MM.1S (cell line): ENCODE results near the gene TPSAB1.

Experiments used
- DNase-seq: peaks from one replicate; pipeline ENCODE4 v3.0.0-alpha.2; 2015
- H2AFZ ChIP-seq: fragments of 300-600 bp; sonication (generic); 2 replicates; pipeline ENCODE4 v1.6.0; 2016; ENCODE audit warnings: antibody characterized with exemption, low read length
- H3F3A ChIP-seq: fragments of 300-600 bp; sonication (generic); 2 replicates; pipeline ENCODE4 v1.6.1; 2016; ENCODE audit warnings: mild to moderate bottlenecking, antibody characterized with exemption, low read length, moderate library complexity, mixed read lengths; ENCODE audit not compliant: insufficient read depth
- H3K27ac ChIP-seq: fragments of 300-600 bp; sonication (generic); 2 replicates; pipeline ENCODE4 v1.5.1; 2016; ENCODE audit warnings: mild to moderate bottlenecking, low read length
- H3K27me3 ChIP-seq: fragments of 300-600 bp; sonication (generic); replicated peaks from 2 replicates; pipeline ENCODE4 v1.6.0; 2016; ENCODE audit warnings: low read length; ENCODE audit not compliant: insufficient read depth
- H3K36me3 ChIP-seq: fragments of 300-600 bp; sonication (generic); replicated peaks from 2 replicates; pipeline ENCODE4 v1.6.1; 2016; ENCODE audit warnings: mild to moderate bottlenecking, low read length, mixed read lengths; ENCODE audit not compliant: insufficient read depth
- H3K4me1 ChIP-seq: fragments of 300-600 bp; sonication (generic); 2 replicates; pipeline ENCODE4 v1.6.1; 2016; ENCODE audit warnings: low read length, mixed read lengths
- H3K4me2 ChIP-seq: fragments of 300-600 bp; sonication (generic); 2 replicates; pipeline ENCODE4 v1.6.0; 2016; ENCODE audit warnings: low read depth, low read length
- H3K4me3 ChIP-seq: fragments of 300-600 bp; sonication (generic); 2 replicates; pipeline ENCODE4 v1.5.1; 2016; ENCODE audit warnings: low read length, mixed read lengths
- H3K79me2 ChIP-seq: fragments of 300-600 bp; sonication (generic); 2 replicates; pipeline ENCODE4 v1.6.1; 2016; ENCODE audit warnings: mixed run types, low read length, mixed read lengths
- H3K9ac ChIP-seq: fragments of 300-600 bp; sonication (generic); 2 replicates; pipeline ENCODE4 v1.6.1; 2016; ENCODE audit warnings: low read length, mixed read lengths
- H3K9me2 ChIP-seq: fragments of 300-600 bp; sonication (generic); replicated peaks from 2 replicates; pipeline ENCODE4 v1.6.1; 2016; ENCODE audit warnings: mild to moderate bottlenecking, low read length, mixed read lengths; ENCODE audit not compliant: insufficient read depth
- H3K9me3 ChIP-seq: fragments of 300-600 bp; sonication (generic); replicated peaks from 2 replicates; pipeline ENCODE4 v1.6.1; 2016; ENCODE audit warnings: mild to moderate bottlenecking, low read length, mixed read lengths; ENCODE audit not compliant: insufficient read depth
- H4K20me1 ChIP-seq: fragments of 300-600 bp; sonication (generic); 2 replicates; pipeline ENCODE4 v1.6.1; 2016; ENCODE audit warnings: mild to moderate bottlenecking, low read length, moderate library complexity, mixed read lengths; ENCODE audit not compliant: insufficient read depth
- EZH2 ChIP-seq: fragments of 300-600 bp; sonication (generic); optimal IDR thresholded peaks from 2 replicates; pipeline ENCODE3; 2017; ENCODE audit warnings: low read depth, mild to moderate bottlenecking, antibody characterized with exemption, low read length, mixed read lengths
- EZH2phosphoT487 ChIP-seq: fragments of 300-600 bp; sonication (generic); IDR thresholded peaks from 2 replicates; pipeline ENCODE4 v1.6.1; 2018; ENCODE audit warnings: antibody characterized with exemption, low read length
- TF ChIP-seq, protein P1 (sequence below): fragments of 300-600 bp; sonication (generic); IDR thresholded peaks from 2 replicates; pipeline ENCODE4 v1.5.1; 2016; ENCODE audit warnings: antibody characterized with exemption, low read length, mixed read lengths

TPSAB1 gene

DNA sequence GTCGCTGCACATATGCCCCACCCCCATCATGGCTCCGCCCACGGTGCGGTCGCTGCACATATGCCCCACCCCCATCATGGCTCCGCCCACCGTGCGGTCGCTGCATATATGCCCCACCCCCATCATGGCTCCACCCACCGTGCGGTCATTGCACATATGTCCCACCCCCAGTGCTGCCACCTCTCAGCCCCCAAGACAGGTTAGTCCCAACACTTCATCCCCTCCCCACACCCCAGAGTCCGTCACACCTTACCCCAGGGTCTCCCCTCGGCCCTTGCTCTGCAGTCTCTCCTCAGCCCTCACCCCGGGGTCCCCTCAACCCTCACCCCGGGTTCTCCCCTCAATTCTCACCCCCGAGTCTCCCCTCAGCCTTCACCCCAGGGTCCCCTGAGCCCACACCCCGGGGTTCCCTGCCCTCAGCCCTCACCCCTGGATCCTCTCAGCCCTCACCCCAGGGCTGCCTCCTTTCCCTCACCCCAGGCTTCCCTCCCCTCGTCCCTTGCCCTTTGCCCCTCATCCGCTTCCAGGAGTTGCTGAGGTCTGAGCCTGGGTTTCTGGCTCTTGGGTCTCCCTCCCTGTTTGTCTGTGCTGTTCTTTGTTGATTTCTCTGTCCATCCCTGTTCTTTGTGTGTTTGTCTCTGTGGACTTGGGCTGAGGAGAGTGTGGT lies 41.0 kb upstream of the TPSAB1 start:
- Histone ChIP-seq H3K27me3 (peaks cover 73% of the 10 kb centered on the region), H3K9ac (no peak overlapping the region), H3K4me3 (no peak overlapping the region), H3K4me2 (no peak overlapping the region), H3K4me1 (no peaks in the 10 kb centered on the region), H3K36me3 (no peaks in the 10 kb centered on the region), H3K9me3 (no peaks in the 10 kb centered on the region), H3K79me2 (no peaks in the 10 kb centered on the region), H3K27ac (no peak overlapping the region), H4K20me1 (no peaks in the 10 kb centered on the region), H3K9me2 (no peaks in the 10 kb centered on the region), H3F3A (no peaks in the 10 kb centered on the region), H2AFZ (no peak overlapping the region)
- DNase-seq, result no peak
- no peak for TF ChIP-seq EZH2
- TF ChIP-seq, protein P1, sequence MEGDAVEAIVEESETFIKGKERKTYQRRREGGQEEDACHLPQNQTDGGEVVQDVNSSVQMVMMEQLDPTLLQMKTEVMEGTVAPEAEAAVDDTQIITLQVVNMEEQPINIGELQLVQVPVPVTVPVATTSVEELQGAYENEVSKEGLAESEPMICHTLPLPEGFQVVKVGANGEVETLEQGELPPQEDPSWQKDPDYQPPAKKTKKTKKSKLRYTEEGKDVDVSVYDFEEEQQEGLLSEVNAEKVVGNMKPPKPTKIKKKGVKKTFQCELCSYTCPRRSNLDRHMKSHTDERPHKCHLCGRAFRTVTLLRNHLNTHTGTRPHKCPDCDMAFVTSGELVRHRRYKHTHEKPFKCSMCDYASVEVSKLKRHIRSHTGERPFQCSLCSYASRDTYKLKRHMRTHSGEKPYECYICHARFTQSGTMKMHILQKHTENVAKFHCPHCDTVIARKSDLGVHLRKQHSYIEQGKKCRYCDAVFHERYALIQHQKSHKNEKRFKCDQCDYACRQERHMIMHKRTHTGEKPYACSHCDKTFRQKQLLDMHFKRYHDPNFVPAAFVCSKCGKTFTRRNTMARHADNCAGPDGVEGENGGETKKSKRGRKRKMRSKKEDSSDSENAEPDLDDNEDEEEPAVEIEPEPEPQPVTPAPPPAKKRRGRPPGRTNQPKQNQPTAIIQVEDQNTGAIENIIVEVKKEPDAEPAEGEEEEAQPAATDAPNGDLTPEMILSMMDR, result no peak
- no peak for TF ChIP-seq EZH2phosphoT487

DNA sequence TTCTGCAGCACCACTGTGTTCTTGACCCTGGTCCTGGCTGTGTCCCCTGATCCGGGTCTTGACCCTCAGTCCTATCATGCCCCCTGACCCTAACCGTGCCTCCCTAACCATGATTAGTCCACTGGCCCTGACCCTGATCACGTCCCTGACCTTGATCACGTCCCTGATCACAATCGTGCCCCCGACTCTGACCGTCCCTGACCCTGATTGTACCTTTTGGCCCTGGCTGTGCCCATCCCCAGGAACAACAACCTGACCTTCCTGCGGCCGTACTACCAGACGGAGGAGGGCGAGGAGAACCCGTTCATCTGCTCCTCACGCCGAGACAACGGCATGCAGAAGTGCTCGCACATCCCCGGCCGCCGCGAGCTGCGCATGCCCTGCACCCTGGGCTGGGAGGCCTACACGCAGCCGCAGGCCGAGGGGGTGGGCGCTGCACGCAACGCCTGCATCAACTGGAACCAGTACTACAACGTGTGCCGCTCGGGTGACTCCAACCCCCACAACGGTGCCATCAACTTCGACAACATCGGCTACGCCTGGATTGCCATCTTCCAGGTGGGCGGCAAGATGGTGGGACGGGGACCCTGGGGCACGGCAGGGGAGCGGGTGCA lies 40.4 kb upstream of the TPSAB1 start:
- H3F3A ChIP-seq, result no peaks in the 10 kb centered on the region
- H3K27ac ChIP-seq, result no peak overlapping the region
- no peak overlapping the region for H3K4me3 ChIP-seq
- H3K27me3 ChIP-seq, result peaks cover 76% of the 10 kb centered on the region
- no peak overlapping the region for H3K9ac ChIP-seq
- no peaks in the 10 kb centered on the region for H3K9me2 ChIP-seq
- no peaks in the 10 kb centered on the region for H3K9me3 ChIP-seq
- H2AFZ ChIP-seq, result no peak overlapping the region
- no peaks in the 10 kb centered on the region for H3K79me2 ChIP-seq
- no peak overlapping the region for H3K4me2 ChIP-seq
- TF ChIP-seq EZH2, result no peak
- TF ChIP-seq EZH2phosphoT487, result no peak
- TF ChIP-seq, protein P1, result no peak
- no peaks in the 10 kb centered on the region for H3K4me1 ChIP-seq
- no peak for DNase-seq
- no peaks in the 10 kb centered on the region for H4K20me1 ChIP-seq
- no peaks in the 10 kb centered on the region for H3K36me3 ChIP-seq

DNA sequence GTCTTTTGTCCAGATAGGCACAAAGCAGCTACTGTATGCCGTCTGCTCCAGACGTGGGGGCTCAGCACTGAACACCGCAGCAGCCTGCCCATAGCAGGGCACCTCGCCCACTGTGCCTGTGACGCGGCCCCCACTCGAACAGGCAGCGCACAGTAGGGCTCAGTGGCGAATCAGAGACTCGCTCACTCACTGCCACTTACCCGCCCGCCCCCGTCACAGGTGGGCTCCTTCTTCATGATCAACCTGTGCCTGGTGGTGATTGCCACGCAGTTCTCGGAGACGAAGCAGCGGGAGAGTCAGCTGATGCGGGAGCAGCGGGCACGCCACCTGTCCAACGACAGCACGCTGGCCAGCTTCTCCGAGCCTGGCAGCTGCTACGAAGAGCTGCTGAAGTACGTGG lies 39.1 kb upstream of the TPSAB1 start:
- H3K4me2 ChIP-seq, result no peak overlapping the region
- no peak for DNase-seq
- TF ChIP-seq, protein P1, result no peak
- H3K27me3 ChIP-seq, result peaks cover 75% of the 10 kb centered on the region
- no peaks in the 10 kb centered on the region for H3K9me2 ChIP-seq
- no peaks in the 10 kb centered on the region for H3K4me1 ChIP-seq
- H4K20me1 ChIP-seq, result no peaks in the 10 kb centered on the region
- H3K9me3 ChIP-seq, result no peaks in the 10 kb centered on the region
- H3K27ac ChIP-seq, result no peak overlapping the region
- no peak overlapping the region for H2AFZ ChIP-seq
- no peaks in the 10 kb centered on the region for H3K79me2 ChIP-seq
- no peak overlapping the region for H3K9ac ChIP-seq
- no peak overlapping the region for H3K4me3 ChIP-seq
- H3K36me3 ChIP-seq, result no peaks in the 10 kb centered on the region
- H3F3A ChIP-seq, result no peaks in the 10 kb centered on the region
